Lung (tissue), 12 donors: ENCODE measurements around the gene CEP43. TPM values are rescaled to one million over a fixed set of nuclear protein-coding genes. Genes with fewer than 3 reads are reported as not detected.

ENCODE experiments used
- ATAC-seq: fragments of 200-7000 bp; cut with Tn5 transposase; one replicate; pipeline ENCODE4 v1.9.1; 2020; ENCODE audit warnings: moderate number of reproducible peaks; ENCODE audit not compliant: insufficient read depth, low FRiP score
- DNase-seq, 3 donors: peaks; one replicate each; pipeline ENCODE4 v3.0.0-alpha.2; 2013 to 2017
- H3K27ac ChIP-seq, 2 donors: one replicate each; pipeline ENCODE4 v1.5.1; 2013; ENCODE audit warnings: mild to moderate bottlenecking in 2 of 2, moderate library complexity in 2 of 2, control low read depth in 1 of 2, inconsistent platforms in 1 of 2, low read depth in 1 of 2, low read length in 1 of 2
- H3K27me3 ChIP-seq, 3 donors: one replicate each; pipeline ENCODE4 v1.5.1; 2013; ENCODE audit warnings: low read length in 2 of 3; ENCODE audit not compliant: control insufficient read depth in 3 of 3, insufficient read depth in 3 of 3
- H3K36me3 ChIP-seq, 4 donors: one replicate each; pipeline ENCODE4 v1.5.1; 2013; ENCODE audit warnings: low read length in 4 of 4, mild to moderate bottlenecking in 1 of 4, moderate library complexity in 1 of 4; ENCODE audit not compliant: control insufficient read depth in 4 of 4, insufficient read depth in 4 of 4
- H3K4me1 ChIP-seq, 5 donors: one replicate each; pipeline ENCODE4 v1.5.1; 2013; ENCODE audit warnings: low read length in 5 of 5, mild to moderate bottlenecking in 2 of 5, moderate library complexity in 1 of 5; ENCODE audit not compliant: control insufficient read depth in 5 of 5, insufficient read depth in 5 of 5
- H3K4me3 ChIP-seq: one replicate; pipeline ENCODE4 v1.5.1; 2013; ENCODE audit warnings: mild to moderate bottlenecking, control low read depth, moderate library complexity
- H3K9ac ChIP-seq, 2 donors: one replicate each; pipeline ENCODE4 v1.5.1; 2013; ENCODE audit warnings: low read length in 2 of 2, control low read depth in 1 of 2; ENCODE audit not compliant: insufficient read depth in 1 of 2
- H3K9me3 ChIP-seq, 4 donors: one replicate each; pipeline ENCODE4 v1.5.1; 2013; ENCODE audit warnings: low read length in 3 of 4, mild to moderate bottlenecking in 1 of 4, moderate library complexity in 1 of 4; ENCODE audit not compliant: control insufficient read depth in 4 of 4, insufficient read depth in 3 of 4
- WGBS, 2 donors: extraction: QIAGEN DNeasy Blood & Tissue Kit; methylation state at CpG; one replicate each; pipeline ENCODE4 v1.1.7; 2013; 5-methylcytosine and 5-hydroxymethylcytosine counted together
- polyA plus RNA-seq, 2 donors: library from polyadenylated mRNA; stranded (reverse); fragments of 200-250 nt; gene quantifications; one replicate each; pipeline ENCODE4 v1.2.1, GENCODE V29; 2013
- total RNA-seq, 2 donors: library from RNA; depleted of rRNA in 1 of 2; stranded (reverse); fragments of >200 nt in 1 of 2; gene quantifications; one replicate each; pipeline ENCODE4 v1.2.1, GENCODE V29; 2014 to 2021
- TF ChIP-seq, protein P1 (sequence below): IDR thresholded peaks from 2 replicates; pipeline ENCODE4 v1.5.1; 2012; ENCODE audit warnings: mild to moderate bottlenecking; ENCODE audit errors: control extremely low read depth, extremely low read depth
- donor health status: control.
- donor health status: control.
- donor health status: Bipolar disorder and iron deficiency.
- donor health status: healthy.
- donor health status: DM: yes; HTN: yes; CAD: no.

Gene CEP43
- total and polyA plus RNA-seq, 4 donors, result 6.6 to 43.2 (median 10.3) TPM

DNA sequence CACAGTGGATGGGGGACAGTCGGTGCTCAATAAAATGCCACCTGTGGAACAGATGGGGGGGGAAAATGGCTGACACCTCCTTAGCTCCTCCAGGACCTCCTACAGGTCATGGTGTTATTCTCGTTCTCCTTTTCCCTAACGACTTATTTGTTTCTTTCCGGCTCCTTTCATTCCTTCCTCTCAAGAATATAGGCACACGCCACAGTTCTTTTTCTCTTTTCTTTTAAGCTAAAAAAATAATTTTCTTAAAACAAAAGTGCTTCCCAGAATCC is 41.5 kb upstream of the CEP43 start:
- TF ChIP-seq, protein P1, sequence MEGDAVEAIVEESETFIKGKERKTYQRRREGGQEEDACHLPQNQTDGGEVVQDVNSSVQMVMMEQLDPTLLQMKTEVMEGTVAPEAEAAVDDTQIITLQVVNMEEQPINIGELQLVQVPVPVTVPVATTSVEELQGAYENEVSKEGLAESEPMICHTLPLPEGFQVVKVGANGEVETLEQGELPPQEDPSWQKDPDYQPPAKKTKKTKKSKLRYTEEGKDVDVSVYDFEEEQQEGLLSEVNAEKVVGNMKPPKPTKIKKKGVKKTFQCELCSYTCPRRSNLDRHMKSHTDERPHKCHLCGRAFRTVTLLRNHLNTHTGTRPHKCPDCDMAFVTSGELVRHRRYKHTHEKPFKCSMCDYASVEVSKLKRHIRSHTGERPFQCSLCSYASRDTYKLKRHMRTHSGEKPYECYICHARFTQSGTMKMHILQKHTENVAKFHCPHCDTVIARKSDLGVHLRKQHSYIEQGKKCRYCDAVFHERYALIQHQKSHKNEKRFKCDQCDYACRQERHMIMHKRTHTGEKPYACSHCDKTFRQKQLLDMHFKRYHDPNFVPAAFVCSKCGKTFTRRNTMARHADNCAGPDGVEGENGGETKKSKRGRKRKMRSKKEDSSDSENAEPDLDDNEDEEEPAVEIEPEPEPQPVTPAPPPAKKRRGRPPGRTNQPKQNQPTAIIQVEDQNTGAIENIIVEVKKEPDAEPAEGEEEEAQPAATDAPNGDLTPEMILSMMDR, result no peak
- Histone ChIP-seq H3K36me3 (no peaks in the 10 kb centered on the region), H3K27ac (peak overlapping the region in 1 of 2 donors; percentile 92), H3K9ac (no peak overlapping the region), H3K4me1 (peaks cover 0 to 13% (median 0%) of the 10 kb centered on the region in 5 donors), H3K27me3 (no peaks in the 10 kb centered on the region), H3K9me3 (peaks cover 0 to 2% (median 0%) of the 10 kb centered on the region in 4 donors), H3K4me3 (no peak overlapping the region)
- DNase-seq (no peak), ATAC-seq (no peak)
- 73 to 87% methylated on average over 5 of the region's 5 CpGs for WGBS, 2 donors

DNA sequence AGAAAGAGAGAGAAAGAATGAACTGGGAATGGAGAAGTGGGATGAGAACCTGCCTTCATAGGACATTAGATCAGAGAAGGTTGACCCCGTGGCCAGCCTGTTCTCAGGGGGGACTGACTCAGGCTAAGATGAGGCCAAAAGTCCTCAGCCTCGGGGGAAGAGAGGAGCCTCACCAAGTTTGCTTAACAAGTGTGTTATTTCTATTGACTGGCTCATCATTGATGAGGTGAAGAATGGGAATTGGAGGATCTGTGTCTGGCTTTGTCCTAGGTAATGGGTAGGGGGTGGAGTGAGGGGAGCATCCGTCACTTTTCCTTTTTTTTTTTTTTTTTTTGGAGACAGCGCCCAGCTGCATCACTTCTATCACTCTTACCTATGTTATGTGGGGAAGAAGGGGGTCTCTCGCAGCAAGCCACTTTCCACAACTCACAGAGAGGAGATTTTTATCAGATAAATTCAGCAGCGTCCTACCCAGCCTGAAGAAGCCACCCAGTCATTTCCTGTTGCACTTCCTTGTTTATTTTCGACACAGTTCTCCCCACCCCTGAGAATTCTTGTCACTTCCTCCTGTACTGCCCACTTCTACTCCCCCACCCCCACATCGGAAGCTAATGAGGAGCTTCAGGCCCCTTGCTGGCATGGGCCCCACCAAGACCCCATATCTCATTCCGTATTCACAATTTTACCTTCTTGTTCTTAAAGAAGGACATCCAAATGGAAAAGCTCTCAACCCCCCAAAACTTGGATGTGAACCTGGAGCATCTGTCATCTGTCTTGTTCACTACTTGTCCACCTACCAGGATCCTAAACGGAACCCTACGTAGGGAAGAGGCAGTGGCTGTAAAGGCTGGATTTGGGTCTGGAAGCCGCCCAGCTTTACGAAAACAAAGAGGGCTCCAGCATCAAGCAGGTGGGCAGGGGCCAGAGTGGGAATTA is 40.0 kb upstream of the CEP43 start:
- Histone ChIP-seq H3K4me3 (no peak overlapping the region), H3K9me3 (peaks cover 0 to 2% (median 0%) of the 10 kb centered on the region in 4 donors), H3K4me1 (peaks cover 0 to 13% (median 0%) of the 10 kb centered on the region in 5 donors), H3K27ac (peak overlapping the region in 1 of 2 donors; percentile 83), H3K9ac (no peak overlapping the region), H3K36me3 (no peaks in the 10 kb centered on the region), H3K27me3 (no peaks in the 10 kb centered on the region)
- peak in 2 of 3 donors; percentile 35 to 53 for DNase-seq
- TF ChIP-seq, protein P1, result no peak
- 41 to 42% methylated on average over 13 of the region's 13 CpGs for WGBS, 2 donors
- ATAC-seq, result no peak

DNA sequence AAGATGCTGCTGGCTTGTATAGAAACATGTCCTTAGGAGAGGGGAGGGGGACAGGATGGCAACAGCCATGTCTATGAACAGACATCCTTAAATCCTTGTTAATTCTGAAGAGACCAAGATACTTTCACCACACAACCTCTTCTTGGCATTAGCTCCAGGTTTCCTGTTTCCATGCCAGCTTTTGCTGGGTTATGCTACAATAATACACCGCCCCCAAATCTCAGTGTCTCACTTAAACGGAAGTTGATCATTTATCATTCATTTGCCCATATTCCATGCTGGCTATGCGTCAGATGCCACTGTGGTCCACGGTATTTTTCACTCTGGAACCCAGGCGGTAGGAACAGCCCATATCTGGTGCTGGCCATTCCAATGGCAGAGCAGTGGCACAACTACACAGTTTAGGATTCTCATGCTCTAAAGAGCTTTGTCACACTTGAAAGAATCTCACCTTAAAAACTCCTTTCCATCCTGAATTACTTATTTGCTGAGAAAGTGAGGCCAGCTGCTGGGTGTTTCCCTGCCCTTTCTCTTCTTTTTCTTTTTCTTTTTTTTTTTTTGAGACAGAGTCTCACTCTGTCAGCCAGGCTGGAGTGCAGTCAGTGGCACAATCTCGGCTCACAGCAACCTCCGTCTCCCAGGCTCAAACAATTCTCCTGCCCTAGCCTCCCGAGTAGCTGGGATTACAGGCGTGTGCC is 39.1 kb upstream of the CEP43 start:
- H3K9ac ChIP-seq, result no peak overlapping the region
- TF ChIP-seq, protein P1, result no peak
- DNase-seq, result no peak
- no peak for ATAC-seq
- no peaks in the 10 kb centered on the region for H3K27me3 ChIP-seq
- no peaks in the 10 kb centered on the region for H3K36me3 ChIP-seq
- peaks cover 0 to 2% (median 0%) of the 10 kb centered on the region in 4 donors for H3K9me3 ChIP-seq
- H3K27ac ChIP-seq, result peak overlapping the region in 1 of 2 donors; percentile 83
- no peak overlapping the region for H3K4me3 ChIP-seq
- peaks cover 0 to 13% (median 0%) of the 10 kb centered on the region in 5 donors for H3K4me1 ChIP-seq
- WGBS, 2 donors, result 67 to 83% methylated on average over 9 of the region's 9 CpGs
